GM21381 (cell line): ENCODE results near the gene LCE3B.

Experiments used
- ATAC-seq: cut with Tn5 transposase; IDR thresholded peaks from one replicate; pipeline ENCODE4 v1.9.1; 2021; ENCODE audit warnings: mild to moderate bottlenecking, moderate library complexity; ENCODE audit not compliant: unreplicated experiment

Gene LCE3B

DNA sequence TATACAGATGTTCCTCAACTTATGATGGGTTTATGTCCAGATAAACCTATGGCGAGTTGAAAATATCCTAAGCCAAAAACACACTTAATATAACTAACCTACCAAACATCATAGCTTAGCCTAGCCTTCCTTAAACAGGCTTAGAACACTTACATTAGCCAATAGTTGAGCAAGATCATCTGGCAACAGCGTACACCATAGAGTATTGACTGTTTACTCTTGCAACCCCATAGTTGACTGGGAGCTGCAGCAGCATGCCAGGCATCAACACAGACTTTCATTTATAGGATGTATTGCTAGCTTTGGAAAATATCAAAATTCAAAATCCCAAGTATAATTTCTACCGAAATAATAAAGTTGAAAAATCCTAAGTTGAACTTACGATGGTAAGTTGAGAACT lies 44.1 kb downstream of the LCE3B start:
- ATAC-seq: no peak

DNA sequence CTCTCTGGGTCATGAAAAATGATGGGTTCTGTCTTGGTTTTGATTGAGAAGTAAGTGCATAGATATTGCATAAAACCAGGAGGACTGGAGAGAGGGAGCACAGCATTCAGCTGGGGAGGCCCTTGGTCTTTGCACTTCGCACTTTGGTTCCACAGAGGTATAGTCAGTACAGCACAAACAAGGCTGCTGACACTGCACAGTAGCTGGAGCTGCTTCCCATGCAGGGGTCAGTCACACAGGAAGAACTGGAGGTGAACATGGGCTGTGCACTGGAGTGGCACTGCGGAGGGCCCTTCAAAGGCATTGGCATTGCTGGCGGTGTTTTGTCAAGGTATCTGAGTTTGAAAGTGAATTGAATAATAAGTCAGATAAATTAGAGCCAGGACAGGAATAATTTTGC lies 45.0 kb downstream of the LCE3B start:
- no peak for ATAC-seq

DNA sequence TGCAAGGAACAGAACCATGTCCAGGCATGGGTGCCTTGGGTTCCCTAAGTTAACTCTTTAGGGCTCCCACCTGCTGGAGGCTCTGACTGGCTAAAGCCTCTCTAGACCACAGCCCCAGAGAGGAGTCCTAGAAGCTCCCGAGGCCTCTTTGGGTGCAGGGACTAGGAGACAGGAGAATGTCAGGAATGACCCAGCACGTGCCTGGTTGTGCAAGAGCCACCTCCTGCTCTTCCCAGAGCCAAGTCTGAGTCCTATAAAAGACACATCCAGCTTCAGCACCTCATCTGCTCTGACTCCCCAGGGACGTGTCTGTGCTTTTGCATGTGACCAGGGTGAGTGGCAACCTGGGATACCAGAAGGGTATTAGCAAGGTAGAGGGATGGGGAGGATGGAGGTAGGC lies 49.5 kb downstream of the LCE3B start, which contains the start of gene LCE2D:
LCE2D (plus strand) TSS at position 283 of the 400 bp plus-strand sequence. CDS start 726 bp downstream, outside the sequence.
- no peak for ATAC-seq
